ENCODE results near the gene GNA12. TPM values are rescaled to one million over a fixed set of nuclear protein-coding genes. Genes with fewer than 3 reads are reported as not detected.

GNA12 gene
- total and polyA plus RNA-seq, 12 donors, result 8.2 to 65.1 (median 42.9) TPM

- no peak for DNase-seq
- TF ChIP-seq POLR2A (IDR thresholded peaks at IDR 0.05) (no peak), CTCF (IDR thresholded peaks at IDR 0.05) (no peak)
- Histone ChIP-seq H3K27me3 (no peaks in the 10 kb centered on the region), H3K27ac (no peak overlapping the region), H3K4me3 (no peak overlapping the region), H3K9me3 (replicated peaks in 1 of 3) (no peaks in the 10 kb centered on the region), H3K4me1 (replicated peaks in 1 of 2) (peaks cover 0 to 4% of the 10 kb centered on the region in 2 donors), H3K36me3 (replicated peaks in 1 of 2) (no peaks in the 10 kb centered on the region)
- intact Hi-C loops (cut with DNase I), result loop anchor here in 1 of 2 donors (10.0 kb wide), 1 partner anchor 133 kb away; the partner anchor contains the start of gene GNA12
- WGBS, 4 donors, result 88 to 92% (median 90%) methylated on average over 6 to 25 of the region's 25 CpGs
Observed at GRCh38 chr7:2711895-2712675, 132.0 kb downstream of the GNA12 start.

GRCh38 chr7:2710901-2711551 is 133.1 kb downstream of the GNA12 start:
- H3K4me1 ChIP-seq (replicated peaks in 1 of 2), result peaks cover 0 to 4% of the 10 kb centered on the region in 2 donors
- intact Hi-C loops (cut with DNase I), result loop anchor here in 1 of 2 donors (10.0 kb wide), 1 partner anchor 134 kb away; the partner anchor contains the start of gene GNA12
- no peaks in the 10 kb centered on the region for H3K36me3 ChIP-seq (replicated peaks in 1 of 2)
- H3K4me3 ChIP-seq, result no peak overlapping the region
- no peak overlapping the region for H3K27ac ChIP-seq
- WGBS, 4 donors, result 46 to 75% (median 53%) methylated on average over 3 to 4 of the region's 4 CpGs
- no peaks in the 10 kb centered on the region for H3K9me3 ChIP-seq (replicated peaks in 1 of 3)
- no peaks in the 10 kb centered on the region for H3K27me3 ChIP-seq
- no peak for DNase-seq
- TF ChIP-seq POLR2A (IDR thresholded peaks at IDR 0.05) (no peak), CTCF (IDR thresholded peaks at IDR 0.05) (no peak)

GRCh38 chr7:2710286-2710655 is 133.8 kb downstream of the GNA12 start:
- Histone ChIP-seq H3K27ac (no peak overlapping the region), H3K4me3 (no peak overlapping the region), H3K36me3 (replicated peaks in 1 of 2) (no peaks in the 10 kb centered on the region), H3K4me1 (replicated peaks in 1 of 2) (peaks cover 0 to 4% of the 10 kb centered on the region in 2 donors), H3K9me3 (replicated peaks in 1 of 3) (no peaks in the 10 kb centered on the region), H3K27me3 (no peaks in the 10 kb centered on the region)
- WGBS, 4 donors, result 75 to 94% (median 84%) methylated on average over 3 to 11 of the region's 11 CpGs
- intact Hi-C loops (cut with DNase I), result loop anchor here in 1 of 2 donors (10.0 kb wide), 1 partner anchor 135 kb away; the partner anchor contains the start of gene GNA12
- TF ChIP-seq CTCF (IDR thresholded peaks at IDR 0.05) (no peak), POLR2A (IDR thresholded peaks at IDR 0.05) (no peak)
- DNase-seq, result no peak

- H3K27ac ChIP-seq, result no peak overlapping the region
- H3K9me3 ChIP-seq (replicated peaks in 1 of 3), result no peaks in the 10 kb centered on the region
- H3K27me3 ChIP-seq, result no peaks in the 10 kb centered on the region
- H3K4me1 ChIP-seq (replicated peaks in 1 of 2), result peaks cover 0 to 4% of the 10 kb centered on the region in 2 donors
- WGBS, 4 donors, result 27 to 100% (median 38%) methylated on average over 1 to 35 of the region's 35 CpGs
- H3K36me3 ChIP-seq (replicated peaks in 1 of 2), result no peaks in the 10 kb centered on the region
- intact Hi-C loops (cut with DNase I), result loop anchor here in 1 of 2 donors (10.0 kb wide), 1 partner anchor 135 kb away; the partner anchor contains the start of gene GNA12
- no peak overlapping the region for H3K4me3 ChIP-seq
- DNase-seq, result peak; percentile 55 to 82 (median 74)
- peak; percentile 69 to 90 (median 80) for TF ChIP-seq CTCF (IDR thresholded peaks at IDR 0.05)
- TF ChIP-seq POLR2A (IDR thresholded peaks at IDR 0.05), result no peak
Observed at GRCh38 chr7:2709553-2710285, 134.4 kb downstream of the GNA12 start.

Data from adrenal gland (tissue), 12 donors.